Endometrial microvascular endothelial cells (primary cell): ENCODE results near the gene TNFAIP1. TPM values are rescaled to one million over a fixed set of nuclear protein-coding genes. Genes with fewer than 3 reads are reported as not detected.

ENCODE experiments used
- in situ Hi-C: cut with HindIII; loops from 2 replicates; pipeline ENCODE4 v1.10.0; 2017; ENCODE audit warnings: low sequenced_read_pairs, low pct_unique_long_range_greater_than_20kb; ENCODE audit errors: inconsistent ontology term
- total RNA-seq: library from RNA; depleted of rRNA; stranded (reverse); fragments of >200 nt; gene quantifications from one replicate; pipeline ENCODE4 v1.2.3, GENCODE V29; 2015; ENCODE audit errors: inconsistent ontology term

Gene TNFAIP1
- total RNA-seq, 1 donor from 2014 or later = 65.8 TPM

DNA sequence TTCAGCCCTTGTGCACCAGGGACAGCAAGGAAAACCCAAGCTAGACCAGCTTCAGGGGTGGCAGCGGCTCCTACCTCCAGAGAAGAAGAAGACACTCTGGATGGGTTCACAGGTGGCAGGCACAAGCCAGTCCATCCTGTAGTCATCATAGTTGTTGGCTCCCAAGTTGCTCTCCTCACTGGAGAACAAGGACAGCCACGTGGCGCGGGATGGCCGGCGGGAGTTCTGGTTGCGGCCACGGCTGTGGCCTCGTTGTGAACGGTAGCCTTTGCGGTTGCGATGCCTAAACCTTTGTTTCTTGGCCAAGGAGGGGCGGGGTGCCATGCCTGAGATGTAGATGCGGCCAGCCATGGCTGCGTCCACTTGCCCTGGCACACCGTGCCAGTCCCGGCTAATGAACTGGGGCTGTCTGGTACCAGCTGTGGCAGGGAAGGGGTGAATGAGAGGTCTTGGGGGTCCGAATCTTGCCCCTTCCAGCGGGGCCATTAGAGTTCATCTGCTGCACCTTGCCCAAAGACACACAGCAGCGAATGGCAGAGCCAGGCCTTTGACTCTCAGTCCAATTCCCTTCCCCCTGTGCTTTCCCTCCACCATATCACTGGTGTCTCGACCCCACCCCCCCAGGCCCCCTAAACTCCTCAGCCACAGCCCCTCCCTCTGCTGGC is 32.2 kb downstream of the TNFAIP1 start:
- in situ Hi-C loops = no loop called here

DNA sequence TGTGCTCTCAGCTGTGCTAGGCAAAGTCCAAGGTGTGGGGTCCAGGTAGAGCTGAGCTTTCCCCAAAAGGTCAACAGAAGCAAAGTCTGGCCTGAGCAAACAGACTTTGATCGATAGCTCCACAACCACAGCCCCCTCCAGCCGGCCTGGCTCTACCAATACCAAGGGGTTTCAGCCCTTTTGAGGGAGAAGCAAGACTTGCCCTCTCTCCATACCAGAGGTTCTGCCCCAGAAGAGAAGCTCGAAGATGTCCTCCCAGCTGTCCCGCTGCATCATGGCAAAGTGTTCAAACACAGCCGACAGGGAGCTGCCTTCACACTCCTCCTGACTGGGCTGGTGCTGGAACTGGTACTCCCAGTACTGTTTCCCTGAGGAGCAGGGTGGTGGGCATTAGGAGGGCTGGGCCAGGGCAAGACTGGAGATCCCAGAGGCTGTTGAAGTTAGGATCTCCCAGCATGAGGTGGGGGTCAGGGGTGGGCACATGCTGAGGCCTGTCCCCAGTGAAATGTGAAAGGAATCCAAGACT is 32.8 kb downstream of the TNFAIP1 start:
- in situ Hi-C loops = no loop called here

- in situ Hi-C loops = no loop called here
Measured at GRCh38 chr17:28368915-28369683, 33.5 kb downstream of the TNFAIP1 start.

DNA sequence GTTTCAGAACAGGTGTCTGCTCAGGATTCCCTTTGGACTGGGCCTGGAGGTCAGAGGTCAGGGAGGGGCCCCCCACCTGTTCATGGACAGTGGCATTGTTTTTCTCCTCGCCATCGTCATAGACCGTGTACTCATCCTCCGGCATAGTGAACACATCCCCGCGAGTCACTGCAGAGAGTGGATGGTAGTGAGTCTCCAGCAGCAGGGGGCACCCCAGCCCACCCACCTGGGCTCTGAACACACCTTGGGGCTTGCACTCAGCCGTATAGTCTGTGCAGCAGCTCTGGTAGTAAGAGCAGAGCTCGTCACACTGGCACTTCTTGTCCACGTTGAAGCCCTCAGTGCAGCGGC is 34.1 kb downstream of the TNFAIP1 start:
- in situ Hi-C loops = no loop called here

- in situ Hi-C loops = no loop called here
Measured at GRCh38 chr17:28370035-28370743, 34.6 kb downstream of the TNFAIP1 start, which contains the start of gene VTN. VTN (minus strand) TSS chr17:28370307; CDS start chr17:28370203, 104 bp downstream.

DNA sequence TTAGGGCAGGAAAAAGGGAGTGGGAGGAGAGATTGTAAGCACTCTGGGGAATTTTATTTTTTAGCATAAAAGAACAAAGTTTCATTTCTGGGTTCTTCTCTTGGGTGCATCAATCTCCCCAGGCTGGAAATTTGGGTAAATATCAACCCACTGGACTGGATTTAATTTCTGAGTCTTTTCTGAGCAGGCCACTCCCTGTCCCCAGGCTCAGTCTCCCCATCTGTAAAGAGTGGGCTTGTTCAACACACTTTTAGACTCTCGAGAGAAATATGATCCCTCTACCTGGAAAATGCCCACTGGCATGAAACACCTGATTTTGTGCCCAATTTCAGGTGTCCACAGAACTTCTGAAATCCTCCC is 35.2 kb downstream of the TNFAIP1 start:
- in situ Hi-C loops = no loop called here

- in situ Hi-C loops = no loop called here
Measured at GRCh38 chr17:28371245-28372202, 36.0 kb downstream of the TNFAIP1 start, which contains the start of gene SARM1. SARM1 (plus strand) TSS chr17:28371694; CDS start chr17:28372033, 339 bp downstream.

DNA sequence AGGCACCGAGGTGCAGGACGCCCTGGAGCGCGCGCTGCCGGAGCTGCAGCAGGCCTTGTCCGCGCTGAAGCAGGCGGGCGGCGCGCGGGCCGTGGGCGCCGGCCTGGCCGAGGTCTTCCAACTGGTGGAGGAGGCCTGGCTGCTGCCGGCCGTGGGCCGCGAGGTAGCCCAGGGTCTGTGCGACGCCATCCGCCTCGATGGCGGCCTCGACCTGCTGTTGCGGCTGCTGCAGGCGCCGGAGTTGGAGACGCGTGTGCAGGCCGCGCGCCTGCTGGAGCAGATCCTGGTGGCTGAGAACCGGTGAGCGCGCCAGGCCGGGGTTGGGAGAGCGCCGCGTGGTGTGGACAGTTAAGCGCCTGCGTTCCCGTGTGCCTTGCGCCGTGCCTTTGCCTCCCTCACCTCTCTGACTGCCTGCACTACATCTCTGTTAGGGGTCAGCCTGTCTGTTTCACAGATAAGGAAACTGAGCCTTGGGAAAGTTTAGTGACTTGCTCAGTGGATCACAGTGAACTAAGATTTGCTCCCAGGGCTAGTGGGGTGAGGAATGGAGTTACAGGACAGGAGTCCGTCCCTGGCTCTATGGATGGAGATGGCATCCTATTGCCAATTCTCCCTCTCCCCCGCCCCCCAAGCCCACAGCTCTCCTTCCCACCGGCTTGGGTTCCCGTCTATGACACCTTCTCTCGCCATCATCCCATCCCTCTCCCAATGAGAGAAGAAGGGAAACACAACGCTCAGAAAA is 36.8 kb downstream of the TNFAIP1 start:
- in situ Hi-C loops = no loop called here

- in situ Hi-C loops = no loop called here
Measured at GRCh38 chr17:28372945-28373274, 37.3 kb downstream of the TNFAIP1 start.

- in situ Hi-C loops = no loop called here
Measured at GRCh38 chr17:28379814-28380801, 44.5 kb downstream of the TNFAIP1 start.

DNA sequence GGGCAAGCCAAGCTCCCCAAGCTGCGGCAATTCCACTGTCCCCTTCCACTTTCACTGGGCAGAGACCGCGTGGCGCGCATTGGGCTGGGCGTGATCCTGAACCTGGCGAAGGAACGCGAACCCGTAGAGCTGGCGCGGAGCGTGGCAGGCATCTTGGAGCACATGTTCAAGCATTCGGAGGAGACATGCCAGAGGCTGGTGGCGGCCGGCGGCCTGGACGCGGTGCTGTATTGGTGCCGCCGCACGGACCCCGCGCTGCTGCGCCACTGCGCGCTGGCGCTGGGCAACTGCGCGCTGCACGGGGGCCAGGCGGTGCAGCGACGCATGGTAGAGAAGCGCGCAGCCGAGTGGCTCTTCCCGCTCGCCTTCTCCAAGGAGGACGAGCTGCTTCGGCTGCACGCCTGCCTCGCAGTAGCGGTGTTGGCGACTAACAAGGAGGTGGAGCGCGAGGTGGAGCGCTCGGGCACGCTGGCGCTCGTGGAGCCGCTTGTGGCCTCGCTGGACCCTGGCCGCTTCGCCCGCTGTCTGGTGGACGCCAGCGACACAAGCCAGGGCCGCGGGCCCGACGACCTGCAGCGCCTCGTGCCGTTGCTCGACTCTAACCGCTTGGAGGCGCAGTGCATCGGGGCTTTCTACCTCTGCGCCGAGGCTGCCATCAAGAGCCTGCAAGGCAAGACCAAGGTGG is 45.7 kb downstream of the TNFAIP1 start:
- in situ Hi-C loops = no loop called here

GRCh38 chr17:28384281-28385036 is 48.9 kb downstream of the TNFAIP1 start:
- in situ Hi-C loops = no loop called here

- in situ Hi-C loops = no loop called here
Measured at GRCh38 chr17:28385037-28385400, 49.5 kb downstream of the TNFAIP1 start.

DNA sequence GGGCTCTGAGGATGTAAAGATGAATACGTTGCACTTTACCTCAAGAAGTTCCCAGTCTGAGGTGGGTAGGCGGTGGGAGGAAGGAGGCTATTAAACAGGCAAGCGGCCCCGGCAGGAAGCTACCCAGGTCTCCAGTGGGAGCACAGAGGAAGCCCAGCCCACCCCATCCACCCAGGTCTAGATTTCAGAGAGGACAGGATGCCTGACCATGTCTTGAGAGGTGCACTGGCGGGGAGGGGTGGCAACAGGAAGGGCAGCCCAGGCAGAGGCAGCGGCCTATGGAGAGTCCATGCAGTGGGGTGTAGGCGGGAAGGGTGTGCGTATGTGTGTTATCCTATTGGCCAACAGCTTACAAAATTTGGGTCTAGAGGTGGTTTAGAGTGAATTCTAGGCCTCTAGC is 49.8 kb downstream of the TNFAIP1 start:
- in situ Hi-C loops = no loop called here

DNA sequence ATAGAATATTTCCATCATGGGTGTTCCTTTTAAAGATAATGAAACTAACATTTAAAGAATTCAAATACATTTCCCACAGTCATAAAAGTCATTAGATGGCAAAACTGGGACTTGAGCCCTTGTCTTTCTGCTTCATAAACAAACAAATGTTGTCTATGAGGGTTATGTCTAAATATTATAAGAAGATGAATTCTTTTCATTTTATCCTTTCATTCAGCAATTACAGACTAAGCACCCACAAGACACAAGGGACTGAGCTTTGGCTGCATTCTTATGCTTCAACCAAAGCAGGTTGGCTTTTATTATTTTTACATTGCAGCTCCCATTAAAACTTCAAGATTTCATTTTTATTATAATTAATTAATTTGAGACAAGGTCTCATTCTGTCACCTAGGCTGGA is 50.8 kb downstream of the TNFAIP1 start:
- in situ Hi-C loops = no loop called here

DNA sequence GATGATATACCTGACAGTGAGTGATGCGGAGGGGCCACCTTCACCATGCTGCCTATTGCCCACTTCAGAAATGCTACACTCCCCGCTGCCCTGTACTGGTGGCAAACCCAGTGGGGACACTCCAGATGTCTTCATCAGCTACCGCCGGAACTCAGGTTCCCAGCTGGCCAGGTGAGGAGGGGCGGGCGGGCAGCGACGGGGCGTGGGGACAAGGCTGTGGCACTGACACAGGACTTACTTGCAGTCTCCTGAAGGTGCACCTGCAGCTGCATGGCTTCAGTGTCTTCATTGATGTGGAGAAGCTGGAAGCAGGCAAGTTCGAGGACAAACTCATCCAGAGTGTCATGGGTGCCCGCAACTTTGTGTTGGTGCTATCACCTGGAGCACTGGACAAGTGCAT is 52.5 kb downstream of the TNFAIP1 start:
- in situ Hi-C loops = no loop called here
